ENCODE measurements around the gene IPMK. TPM values are rescaled to one million over a fixed set of nuclear protein-coding genes. Genes with fewer than 3 reads are reported as not detected.

IPMK gene
- total RNA-seq, 4 donors from 2014 or later, result 2.6 to 17.1 (median 12.9) TPM

- H3K4me3 ChIP-seq, result peak overlapping the region; percentile 48 to 86 (median 76)
- peak; percentile 69 for DNase-seq
- H3K9me3 ChIP-seq, result no peaks in the 10 kb centered on the region
- in situ Hi-C loops (cut with MboI; ENCODE audit: low pct_ligation_motif_present in 1 of 4, low pct_unique_long_range_greater_than_20kb in 1 of 4, low sequenced_read_pairs in 3 of 4), result no loop called here
- intact Hi-C loops (cut with DNase I; ENCODE audit: low total_unique reads), result no loop called here
- WGBS, 2 donors (ENCODE audit: low coverage in 1 of 2), result 0 to 1% methylated on average over 6 to 29 of the region's 53 CpGs
- no peaks in the 10 kb centered on the region for H3K27me3 ChIP-seq
- H3K36me3 ChIP-seq, result no peaks in the 10 kb centered on the region
- peak overlapping the region; percentile 92 to 99 (median 99) for H3K27ac ChIP-seq
- peaks cover 11 to 52% (median 24%) of the 10 kb centered on the region in 4 donors for H3K4me1 ChIP-seq
- peak; percentile 54 for TF ChIP-seq POLR2A (IDR thresholded peaks at IDR 0.05)
- TF ChIP-seq POLR2AphosphoS5 (IDR thresholded peaks at IDR 0.05), result peak; percentile 19 to 78 (median 70)
- TF ChIP-seq EP300 (IDR thresholded peaks at IDR 0.05; ENCODE audit: low read depth), result no peak
- peak in 1 of 5 experiments; percentile 16 for TF ChIP-seq CTCF (IDR thresholded peaks at IDR 0.05)
These were observed 625 bp downstream of the IPMK start for GRCh38 chr10:58266826-58267712.

- Histone ChIP-seq H3K36me3 (no peaks in the 10 kb centered on the region), H3K4me1 (peaks cover 11 to 52% (median 24%) of the 10 kb centered on the region in 4 donors), H3K27ac (peak overlapping the region; percentile 92 to 99 (median 99)), H3K27me3 (no peaks in the 10 kb centered on the region), H3K9me3 (no peaks in the 10 kb centered on the region), H3K4me3 (peak overlapping the region; percentile 48 to 86 (median 76))
- in situ Hi-C loops (cut with MboI; ENCODE audit: low pct_ligation_motif_present in 1 of 4, low pct_unique_long_range_greater_than_20kb in 1 of 4, low sequenced_read_pairs in 3 of 4) (no loop called here), intact Hi-C loops (cut with DNase I; ENCODE audit: low total_unique reads) (no loop called here)
- no peak for DNase-seq
- TF ChIP-seq POLR2AphosphoS5 (IDR thresholded peaks at IDR 0.05) (peak in 2 of 3 donors; percentile 29 to 35), POLR2A (IDR thresholded peaks at IDR 0.05) (no peak)
- WGBS, 2 donors (ENCODE audit: low coverage in 1 of 2), result 3 to 4% methylated on average over 11 to 14 of the region's 14 CpGs
These were observed 1.5 kb downstream of the IPMK start for GRCh38 chr10:58266003-58266825.

GRCh38 chr10:58265249-58265648 is 2.4 kb downstream of the IPMK start:
- TF ChIP-seq EP300 (IDR thresholded peaks at IDR 0.05; ENCODE audit: low read depth) (no peak), POLR2A (IDR thresholded peaks at IDR 0.05) (no peak), CTCF (IDR thresholded peaks at IDR 0.05) (no peak), POLR2AphosphoS5 (IDR thresholded peaks at IDR 0.05) (no peak)
- H3K27ac ChIP-seq, result peak overlapping the region; percentile 92 to 99 (median 99)
- H3K4me3 ChIP-seq, result peak overlapping the region in 1 of 4 donors; percentile 67
- H3K36me3 ChIP-seq, result no peaks in the 10 kb centered on the region
- intact Hi-C loops (cut with DNase I; ENCODE audit: low total_unique reads) (no loop called here), in situ Hi-C loops (cut with MboI; ENCODE audit: low pct_ligation_motif_present in 1 of 4, low pct_unique_long_range_greater_than_20kb in 1 of 4, low sequenced_read_pairs in 3 of 4) (no loop called here)
- WGBS, 2 donors (ENCODE audit: low coverage in 1 of 2), result 33 to 41% methylated on average over 1 of the region's 1 CpG
- H3K4me1 ChIP-seq, result peaks cover 11 to 54% (median 22%) of the 10 kb centered on the region in 4 donors
- DNase-seq, result no peak
- no peaks in the 10 kb centered on the region for H3K9me3 ChIP-seq
- H3K27me3 ChIP-seq, result no peaks in the 10 kb centered on the region

GRCh38 chr10:58264780-58265179 is 2.9 kb downstream of the IPMK start:
- Histone ChIP-seq H3K27me3 (no peaks in the 10 kb centered on the region), H3K9me3 (no peaks in the 10 kb centered on the region), H3K4me1 (peaks cover 11 to 49% (median 19%) of the 10 kb centered on the region in 4 donors), H3K36me3 (no peaks in the 10 kb centered on the region), H3K27ac (peak overlapping the region in 2 of 4 donors; percentile 92 to 99), H3K4me3 (peak overlapping the region in 1 of 4 donors; percentile 67)
- WGBS, 2 donors (ENCODE audit: low coverage in 1 of 2), result 33 to 47% methylated on average over 5 of the region's 5 CpGs
- no peak for DNase-seq
- TF ChIP-seq EP300 (IDR thresholded peaks at IDR 0.05; ENCODE audit: low read depth) (no peak), POLR2A (IDR thresholded peaks at IDR 0.05) (no peak), CTCF (IDR thresholded peaks at IDR 0.05) (no peak), POLR2AphosphoS5 (IDR thresholded peaks at IDR 0.05) (no peak)
- in situ Hi-C loops (cut with MboI; ENCODE audit: low pct_ligation_motif_present in 1 of 4, low pct_unique_long_range_greater_than_20kb in 1 of 4, low sequenced_read_pairs in 3 of 4), result no loop called here
- intact Hi-C loops (cut with DNase I; ENCODE audit: low total_unique reads), result no loop called here

All from transverse colon (tissue), 4 donors.